A673 (cell line): ENCODE data around the gene TMEM239.

Source experiments
- EZH2 ChIP-seq: fragments of 200-600 bp; sonication (generic); IDR thresholded peaks from 2 replicates; pipeline ENCODE4 v1.6.1; 2017; ENCODE audit warnings: borderline replicate concordance, low read depth, mild to moderate bottlenecking, mixed read lengths, antibody characterized with exemption, low read length; ENCODE audit not compliant: poor library complexity, severe bottlenecking
- TF ChIP-seq, protein P1 (sequence below): fragments of 300-800, 200-600 bp; sonication (generic); conservative IDR thresholded peaks from 2 replicates; pipeline ENCODE4 v1.5.1; 2017; ENCODE audit warnings: low read depth, mild to moderate bottlenecking, antibody characterized with exemption, low read length, moderate library complexity, mixed read lengths

- TF ChIP-seq, protein P1, sequence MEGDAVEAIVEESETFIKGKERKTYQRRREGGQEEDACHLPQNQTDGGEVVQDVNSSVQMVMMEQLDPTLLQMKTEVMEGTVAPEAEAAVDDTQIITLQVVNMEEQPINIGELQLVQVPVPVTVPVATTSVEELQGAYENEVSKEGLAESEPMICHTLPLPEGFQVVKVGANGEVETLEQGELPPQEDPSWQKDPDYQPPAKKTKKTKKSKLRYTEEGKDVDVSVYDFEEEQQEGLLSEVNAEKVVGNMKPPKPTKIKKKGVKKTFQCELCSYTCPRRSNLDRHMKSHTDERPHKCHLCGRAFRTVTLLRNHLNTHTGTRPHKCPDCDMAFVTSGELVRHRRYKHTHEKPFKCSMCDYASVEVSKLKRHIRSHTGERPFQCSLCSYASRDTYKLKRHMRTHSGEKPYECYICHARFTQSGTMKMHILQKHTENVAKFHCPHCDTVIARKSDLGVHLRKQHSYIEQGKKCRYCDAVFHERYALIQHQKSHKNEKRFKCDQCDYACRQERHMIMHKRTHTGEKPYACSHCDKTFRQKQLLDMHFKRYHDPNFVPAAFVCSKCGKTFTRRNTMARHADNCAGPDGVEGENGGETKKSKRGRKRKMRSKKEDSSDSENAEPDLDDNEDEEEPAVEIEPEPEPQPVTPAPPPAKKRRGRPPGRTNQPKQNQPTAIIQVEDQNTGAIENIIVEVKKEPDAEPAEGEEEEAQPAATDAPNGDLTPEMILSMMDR = no peak
- no peak for TF ChIP-seq EZH2
Observed at GRCh38 chr20:2834401-2835110, 18.4 kb downstream of the TMEM239 start.
